Measurements from ENCODE around the gene AGMO. TPM values are rescaled to one million over a fixed set of nuclear protein-coding genes. Genes with fewer than 3 reads are reported as not detected.

AGMO gene
- total and polyA plus RNA-seq, 2 donors (not counting 1 experiment from before 2014, with no cell fraction given) = 0.06 TPM; not detected in 1

- no peak for DNase-seq (ENCODE audit: low read depth in 2 of 2)
- no peaks in the 10 kb centered on the region for H3K4me1 ChIP-seq (ENCODE audit: control insufficient read depth, extremely low read depth, insufficient read depth, low read length)
- H3K4me2 ChIP-seq (ENCODE audit: extremely low read depth, insufficient read depth, low read length) = no peak overlapping the region
- H3K9me3 ChIP-seq (ENCODE audit: control insufficient read depth, insufficient read depth, low read depth, low read length) = no peaks in the 10 kb centered on the region
- TF ChIP-seq EZH2 (IDR thresholded peaks at IDR 0.05; ENCODE audit: low read length, missing control alignments) (no peak), CTCF (conservative IDR thresholded peaks at IDR 0.05 in 1 of 2, IDR thresholded peaks at IDR 0.05 in 1 of 2; ENCODE audit: low read depth in 1 of 2, low read length in 2 of 2) (no peak)
- H4K20me1 ChIP-seq (ENCODE audit: control insufficient read depth, extremely low read depth, insufficient read depth, low read length) = no peaks in the 10 kb centered on the region
- H3K9ac ChIP-seq (ENCODE audit: insufficient read depth, low read length) = no peak overlapping the region
- no peak overlapping the region for H3K27ac ChIP-seq (ENCODE audit: insufficient read depth, low read length)
- no peak overlapping the region for H3K4me3 ChIP-seq (replicated peaks in 1 of 4; ENCODE audit: control extremely low read depth in 1 of 4, insufficient read depth in 1 of 4, low read depth in 3 of 4, low read length in 4 of 4)
- no peak overlapping the region for H2AFZ ChIP-seq (ENCODE audit: low read length)
- no peaks in the 10 kb centered on the region for H3K36me3 ChIP-seq (ENCODE audit: control insufficient read depth, insufficient read depth, low read length)
- H3K27me3 ChIP-seq (ENCODE audit: control insufficient read depth, insufficient read depth, low read length) = no peaks in the 10 kb centered on the region
- H3K79me2 ChIP-seq (ENCODE audit: control insufficient read depth, insufficient read depth, low read length) = no peaks in the 10 kb centered on the region
These were observed 277.4 kb downstream of the AGMO start for GRCh38 chr7:15284396-15284795.

GRCh38 chr7:15280078-15280733 is 281.6 kb downstream of the AGMO start:
- no peaks in the 10 kb centered on the region for H3K4me1 ChIP-seq (ENCODE audit: control insufficient read depth, extremely low read depth, insufficient read depth, low read length)
- H3K9me3 ChIP-seq (ENCODE audit: control insufficient read depth, insufficient read depth, low read depth, low read length) = no peaks in the 10 kb centered on the region
- no peak overlapping the region for H3K9ac ChIP-seq (ENCODE audit: insufficient read depth, low read length)
- no peaks in the 10 kb centered on the region for H4K20me1 ChIP-seq (ENCODE audit: control insufficient read depth, extremely low read depth, insufficient read depth, low read length)
- H3K79me2 ChIP-seq (ENCODE audit: control insufficient read depth, insufficient read depth, low read length) = no peaks in the 10 kb centered on the region
- H3K36me3 ChIP-seq (ENCODE audit: control insufficient read depth, insufficient read depth, low read length) = no peaks in the 10 kb centered on the region
- TF ChIP-seq EZH2 (IDR thresholded peaks at IDR 0.05; ENCODE audit: low read length, missing control alignments) (no peak), CTCF (conservative IDR thresholded peaks at IDR 0.05 in 1 of 2, IDR thresholded peaks at IDR 0.05 in 1 of 2; ENCODE audit: low read depth in 1 of 2, low read length in 2 of 2) (no peak)
- no peak overlapping the region for H3K4me3 ChIP-seq (replicated peaks in 1 of 4; ENCODE audit: control extremely low read depth in 1 of 4, insufficient read depth in 1 of 4, low read depth in 3 of 4, low read length in 4 of 4)
- H3K27me3 ChIP-seq (ENCODE audit: control insufficient read depth, insufficient read depth, low read length) = no peaks in the 10 kb centered on the region
- H3K27ac ChIP-seq (ENCODE audit: insufficient read depth, low read length) = no peak overlapping the region
- H2AFZ ChIP-seq (ENCODE audit: low read length) = no peak overlapping the region
- peak in 1 of 2 donors; percentile 19 for DNase-seq (ENCODE audit: low read depth in 2 of 2)
- H3K4me2 ChIP-seq (ENCODE audit: extremely low read depth, insufficient read depth, low read length) = no peak overlapping the region

GRCh38 chr7:15279640-15280039 is 282.2 kb downstream of the AGMO start:
- H3K4me2 ChIP-seq (ENCODE audit: extremely low read depth, insufficient read depth, low read length) = no peak overlapping the region
- TF ChIP-seq CTCF (conservative IDR thresholded peaks at IDR 0.05 in 1 of 2, IDR thresholded peaks at IDR 0.05 in 1 of 2; ENCODE audit: low read depth in 1 of 2, low read length in 2 of 2) = no peak
- TF ChIP-seq EZH2 (IDR thresholded peaks at IDR 0.05; ENCODE audit: low read length, missing control alignments) = no peak
- H3K9ac ChIP-seq (ENCODE audit: insufficient read depth, low read length) = no peak overlapping the region
- no peaks in the 10 kb centered on the region for H4K20me1 ChIP-seq (ENCODE audit: control insufficient read depth, extremely low read depth, insufficient read depth, low read length)
- H3K4me1 ChIP-seq (ENCODE audit: control insufficient read depth, extremely low read depth, insufficient read depth, low read length) = no peaks in the 10 kb centered on the region
- H3K4me3 ChIP-seq (replicated peaks in 1 of 4; ENCODE audit: control extremely low read depth in 1 of 4, insufficient read depth in 1 of 4, low read depth in 3 of 4, low read length in 4 of 4) = no peak overlapping the region
- no peaks in the 10 kb centered on the region for H3K36me3 ChIP-seq (ENCODE audit: control insufficient read depth, insufficient read depth, low read length)
- H3K79me2 ChIP-seq (ENCODE audit: control insufficient read depth, insufficient read depth, low read length) = no peaks in the 10 kb centered on the region
- no peak overlapping the region for H3K27ac ChIP-seq (ENCODE audit: insufficient read depth, low read length)
- H3K27me3 ChIP-seq (ENCODE audit: control insufficient read depth, insufficient read depth, low read length) = no peaks in the 10 kb centered on the region
- DNase-seq (ENCODE audit: low read depth in 2 of 2) = no peak
- H2AFZ ChIP-seq (ENCODE audit: low read length) = no peak overlapping the region
- no peaks in the 10 kb centered on the region for H3K9me3 ChIP-seq (ENCODE audit: control insufficient read depth, insufficient read depth, low read depth, low read length)
